HG03432 (cell line): ENCODE measurements around the gene HGD.
"Not testable (repeated sequence)": the region's sequence is repeated elsewhere in the genome, so short reads cannot be mapped to it uniquely, and the experiment has no call there.

Experiments used
- ATAC-seq: cut with Tn5 transposase; IDR thresholded peaks from one replicate; pipeline ENCODE4 v1.9.1; 2021; ENCODE audit warnings: mild to moderate bottlenecking, moderate library complexity; ENCODE audit not compliant: unreplicated experiment

HGD gene

GRCh38 chr3:120641696-120642246, 40.3 kb downstream of the HGD start:
- no peak for ATAC-seq

- no peak for ATAC-seq
These were observed 41.8 kb downstream of the HGD start for GRCh38 chr3:120640231-120640630.

- not testable (repeated sequence) for ATAC-seq
These were observed 43.2 kb downstream of the HGD start for GRCh38 chr3:120638820-120639219.

GRCh38 chr3:120637851-120638559, 44.0 kb downstream of the HGD start:
- no peak for ATAC-seq

GRCh38 chr3:120636795-120637401, 45.1 kb downstream of the HGD start:
- ATAC-seq = no peak

- ATAC-seq = no peak
These were observed 47.5 kb downstream of the HGD start for GRCh38 chr3:120634539-120634938.

GRCh38 chr3:120625159-120625586, 56.9 kb downstream of the HGD start:
- no peak for ATAC-seq

- ATAC-seq = no peak
These were observed 58.3 kb downstream of the HGD start for GRCh38 chr3:120623727-120624093.

GRCh38 chr3:120622870-120623726, 58.9 kb downstream of the HGD start:
- ATAC-seq = no peak

- no peak for ATAC-seq
These were observed 59.6 kb downstream of the HGD start for GRCh38 chr3:120622457-120622856.

GRCh38 chr3:120616745-120617144, 65.3 kb downstream of the HGD start:
- ATAC-seq = not testable (repeated sequence)

GRCh38 chr3:120615847-120616609, 66.0 kb downstream of the HGD start:
- ATAC-seq = no peak

- no peak for ATAC-seq
These were observed 67.3 kb downstream of the HGD start for GRCh38 chr3:120614765-120615164.

GRCh38 chr3:120608506-120608905, 73.5 kb downstream of the HGD start:
- no peak for ATAC-seq

- no peak for ATAC-seq
These were observed 77.3 kb downstream of the HGD start for GRCh38 chr3:120604784-120605183.

- ATAC-seq = no peak
These were observed 77.7 kb downstream of the HGD start for GRCh38 chr3:120604382-120604781.

GRCh38 chr3:120602682-120603081, 79.4 kb downstream of the HGD start:
- no peak for ATAC-seq

GRCh38 chr3:120601554-120601953, 80.5 kb downstream of the HGD start:
- no peak for ATAC-seq

GRCh38 chr3:120599211-120599610, 82.8 kb downstream of the HGD start:
- ATAC-seq = no peak

- peak; percentile 38 for ATAC-seq
These were observed 84.5 kb downstream of the HGD start for GRCh38 chr3:120597445-120598049.
